Natural killer cell (primary cell): ENCODE measurements around the gene NLRP14. TPM values are rescaled to one million over a fixed set of nuclear protein-coding genes. Genes with fewer than 3 reads are reported as not detected.

ENCODE experiments used
- ATAC-seq, 3 donors: fragments of 150-1000 bp in 2 of 3; fragments of 200-7000 bp in 1 of 3; cut with Tn5 transposase; 1 replicate in 1 of 3; 2 replicates in 2 of 3; pipeline ENCODE4 v1.10.0; 2021; ENCODE audit warnings: mild to moderate bottlenecking in 2 of 3, moderate library complexity in 2 of 3
- DNase-seq, 2 donors: peaks; one replicate each; pipeline versions ENCODE4 v3.0.0 to v3.0.0-alpha.2; 2013 to 2021; ENCODE audit warnings: mixed read lengths in 1 of 2
- H3K27ac ChIP-seq: one replicate; pipeline ENCODE4 v1.5.1; 2013; ENCODE audit warnings: mild to moderate bottlenecking, low read length
- H3K27me3 ChIP-seq: one replicate; pipeline ENCODE4 v1.6.1; 2013; ENCODE audit warnings: low read length; ENCODE audit not compliant: control insufficient read depth, insufficient read depth
- H3K36me3 ChIP-seq: one replicate; pipeline ENCODE4 v1.6.1; 2013; ENCODE audit warnings: low read length; ENCODE audit not compliant: control insufficient read depth, insufficient read depth
- H3K4me1 ChIP-seq: one replicate; pipeline ENCODE4 v1.6.1; 2013; ENCODE audit warnings: low read length; ENCODE audit not compliant: control insufficient read depth, insufficient read depth
- H3K4me3 ChIP-seq: one replicate; pipeline ENCODE4 v1.5.1; 2013; ENCODE audit warnings: low read length
- H3K9me3 ChIP-seq: one replicate; pipeline ENCODE4 v1.6.1; 2013; ENCODE audit warnings: low read length; ENCODE audit not compliant: control insufficient read depth, insufficient read depth
- H3K27ac Mint-ChIP-seq, 2 donors: one replicate each; pipeline ENCODE4 v1.8.0; 2022; ENCODE audit warnings: mild to moderate bottlenecking in 2 of 2, mixed read lengths in 2 of 2, moderate library complexity in 1 of 2
- H3K27me3 Mint-ChIP-seq, 2 donors: one replicate each; pipeline ENCODE4 v1.8.0; 2022; ENCODE audit warnings: low read depth in 2 of 2, mixed read lengths in 2 of 2
- H3K36me3 Mint-ChIP-seq: one replicate; pipeline ENCODE4 v1.8.0; 2022; ENCODE audit warnings: mixed read lengths
- H3K4me1 Mint-ChIP-seq, 2 donors: one replicate each; pipeline ENCODE4 v1.8.0; 2022; ENCODE audit warnings: mixed read lengths in 2 of 2
- H3K4me3 Mint-ChIP-seq: one replicate; pipeline ENCODE4 v1.8.0; 2022; ENCODE audit warnings: mild to moderate bottlenecking, moderate library complexity, mixed read lengths
- H3K9me3 Mint-ChIP-seq, 2 donors: one replicate each; pipeline ENCODE4 v1.8.0; 2022; ENCODE audit warnings: mixed read lengths in 2 of 2
- CTCF ChIP-seq: fragments of 200-600 bp; IDR thresholded peaks from one replicate; pipeline ENCODE4 v1.8.0; 2022; ENCODE audit warnings: antibody characterized with exemption
- WGBS: methylation state at CpG from one replicate; pipeline ENCODE4 v1.1.7; 2013; ENCODE audit warnings: missing lambda C conversion rate; ENCODE audit not compliant: insufficient coverage; 5-methylcytosine and 5-hydroxymethylcytosine counted together
- intact Hi-C: fragments of 100-400 bp; cut with micrococcal nuclease; formaldehyde crosslinking; loops from one replicate; pipeline ENCODE4 v1.14.2; 2022
- total RNA-seq, 4 donors: library from RNA; stranded (reverse); fragments of 120-200 nt in 1 of 4; gene quantifications; one replicate each; pipeline versions ENCODE4 v1.2.3 to v1.2.4, GENCODE V29; 2013 to 2022

Gene NLRP14
- total RNA-seq, 3 donors from 2014 or later (not counting 1 experiment from before 2014, with no cell fraction given): not detected

GRCh38 chr11:7077101-7077500, 56.8 kb downstream of the NLRP14 start:
- ATAC-seq (no peak), DNase-seq (no peak)
- H3K27ac Mint-ChIP-seq: no peak overlapping the region
- WGBS: 78% methylated on average over 16 of the region's 16 CpGs
- H3K9me3 Mint-ChIP-seq: no peaks in the 10 kb centered on the region
- no peaks in the 10 kb centered on the region for H3K27me3 ChIP-seq
- no peak overlapping the region for H3K4me3 Mint-ChIP-seq
- no peaks in the 10 kb centered on the region for H3K36me3 ChIP-seq
- H3K4me1 Mint-ChIP-seq: no peaks in the 10 kb centered on the region
- H3K36me3 Mint-ChIP-seq: no peaks in the 10 kb centered on the region
- H3K4me1 ChIP-seq: no peaks in the 10 kb centered on the region
- no peak for TF ChIP-seq CTCF
- H3K9me3 ChIP-seq: no peaks in the 10 kb centered on the region
- intact Hi-C loops: no loop called here
- peaks cover 0 to 5% of the 10 kb centered on the region in 2 donors for H3K27me3 Mint-ChIP-seq
- no peak overlapping the region for H3K4me3 ChIP-seq
- H3K27ac ChIP-seq: no peak overlapping the region

GRCh38 chr11:7079545-7080135, 59.4 kb downstream of the NLRP14 start:
- ATAC-seq: no peak
- H3K4me1 ChIP-seq: no peaks in the 10 kb centered on the region
- WGBS: 86% methylated on average over 7 of the region's 7 CpGs
- no peak overlapping the region for H3K27ac ChIP-seq
- no peak overlapping the region for H3K4me3 ChIP-seq
- Mint-ChIP-seq H3K9me3 (no peaks in the 10 kb centered on the region), H3K27ac (no peak overlapping the region), H3K4me1 (no peaks in the 10 kb centered on the region), H3K36me3 (no peaks in the 10 kb centered on the region), H3K27me3 (peaks cover 0 to 5% of the 10 kb centered on the region in 2 donors), H3K4me3 (no peak overlapping the region)
- TF ChIP-seq CTCF: no peak
- DNase-seq: no peak
- H3K27me3 ChIP-seq: no peaks in the 10 kb centered on the region
- H3K9me3 ChIP-seq: no peaks in the 10 kb centered on the region
- H3K36me3 ChIP-seq: no peaks in the 10 kb centered on the region
- intact Hi-C loops: no loop called here

GRCh38 chr11:7080900-7081299, 60.6 kb downstream of the NLRP14 start:
- no peaks in the 10 kb centered on the region for H3K4me1 Mint-ChIP-seq
- H3K36me3 ChIP-seq: no peaks in the 10 kb centered on the region
- no peaks in the 10 kb centered on the region for H3K36me3 Mint-ChIP-seq
- H3K9me3 ChIP-seq: no peaks in the 10 kb centered on the region
- intact Hi-C loops: no loop called here
- H3K4me3 Mint-ChIP-seq: no peak overlapping the region
- no peak overlapping the region for H3K27ac ChIP-seq
- 91% methylated on average over 4 of the region's 4 CpGs for WGBS
- no peaks in the 10 kb centered on the region for H3K4me1 ChIP-seq
- no peaks in the 10 kb centered on the region for H3K9me3 Mint-ChIP-seq
- DNase-seq (no peak), ATAC-seq (no peak)
- H3K27me3 ChIP-seq: no peaks in the 10 kb centered on the region
- H3K27me3 Mint-ChIP-seq: peaks cover 0 to 9% of the 10 kb centered on the region in 2 donors
- no peak overlapping the region for H3K27ac Mint-ChIP-seq
- TF ChIP-seq CTCF: no peak
- H3K4me3 ChIP-seq: no peak overlapping the region

GRCh38 chr11:7081441-7081840, 61.2 kb downstream of the NLRP14 start:
- Mint-ChIP-seq H3K4me1 (no peaks in the 10 kb centered on the region), H3K9me3 (no peaks in the 10 kb centered on the region), H3K36me3 (no peaks in the 10 kb centered on the region), H3K27ac (no peak overlapping the region), H3K4me3 (no peak overlapping the region), H3K27me3 (peaks cover 2 to 9% of the 10 kb centered on the region in 2 donors)
- intact Hi-C loops: no loop called here
- no peak for TF ChIP-seq CTCF
- H3K9me3 ChIP-seq: no peaks in the 10 kb centered on the region
- no peak overlapping the region for H3K27ac ChIP-seq
- ATAC-seq (no peak), DNase-seq (no peak)
- no peaks in the 10 kb centered on the region for H3K4me1 ChIP-seq
- peaks cover 4% of the 10 kb centered on the region for H3K27me3 ChIP-seq
- no CpG with 5 or more reads among the region's 1 CpG for WGBS
- H3K36me3 ChIP-seq: no peaks in the 10 kb centered on the region
- H3K4me3 ChIP-seq: no peak overlapping the region
